ENCODE data around the gene SGSH.
"Not testable (repeated sequence)": the region's sequence is repeated elsewhere in the genome, so short reads cannot be mapped to it uniquely, and the experiment has no call there.

The SGSH gene

DNA sequence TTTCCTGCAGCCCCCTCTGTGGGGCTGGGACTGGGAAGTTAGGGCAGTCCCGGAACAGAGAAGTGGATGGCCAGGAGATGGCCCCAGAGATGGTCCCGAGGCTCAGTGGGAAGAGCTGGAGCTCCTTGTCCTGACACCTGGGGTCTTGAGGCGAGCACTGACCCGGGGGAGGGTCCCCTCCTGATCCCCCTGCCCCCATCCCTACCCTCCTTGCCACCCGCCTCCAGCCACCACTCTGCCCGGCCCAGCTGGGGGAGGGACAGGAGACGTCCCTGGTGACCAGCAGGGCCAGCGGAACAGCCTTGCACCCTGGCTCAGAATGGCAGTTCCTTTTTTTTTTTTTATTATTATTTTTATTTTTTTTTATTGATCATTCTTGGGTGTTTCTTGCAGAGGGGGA lies 26.6 kb upstream of the SGSH start:
- Mint-ChIP-seq H3K9me3 (no peaks in the 10 kb centered on the region), H3K4me3 (no peak overlapping the region), H3K4me1 (ENCODE audit: low read depth) (peaks cover 2% of the 10 kb centered on the region), H3K36me3 (ENCODE audit: low read depth) (peaks cover 100% of the 10 kb centered on the region), H3K27ac (no peak overlapping the region), H3K27me3 (peaks cover 5% of the 10 kb centered on the region)
- intact Hi-C loops (cut with micrococcal nuclease): no loop called here

DNA sequence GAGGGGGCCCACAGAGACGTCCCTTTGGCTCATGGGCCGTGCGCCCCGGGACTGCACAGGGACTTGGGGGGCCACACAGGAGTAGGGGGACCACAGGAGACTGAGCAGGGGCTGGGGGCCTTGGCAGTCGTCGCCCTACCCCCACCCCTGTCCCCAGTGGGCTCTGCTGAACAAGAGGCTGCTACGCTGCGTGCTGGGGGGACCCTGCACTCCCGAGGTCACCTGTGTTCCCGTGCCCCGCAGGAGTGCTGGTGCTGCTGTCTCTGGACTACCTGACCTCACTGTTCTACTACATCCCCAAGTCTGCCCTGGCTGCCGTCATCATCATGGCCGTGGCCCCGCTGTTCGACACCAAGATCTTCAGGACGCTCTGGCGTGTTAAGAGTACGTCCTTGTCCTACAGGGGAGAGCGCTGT lies 26.1 kb upstream of the SGSH start:
- no peaks in the 10 kb centered on the region for H3K4me1 Mint-ChIP-seq (ENCODE audit: low read depth)
- H3K27me3 Mint-ChIP-seq: peaks cover 5% of the 10 kb centered on the region
- H3K27ac Mint-ChIP-seq: no peak overlapping the region
- H3K4me3 Mint-ChIP-seq: no peak overlapping the region
- intact Hi-C loops (cut with micrococcal nuclease): no loop called here
- peaks cover 100% of the 10 kb centered on the region for H3K36me3 Mint-ChIP-seq (ENCODE audit: low read depth)
- no peaks in the 10 kb centered on the region for H3K9me3 Mint-ChIP-seq

- intact Hi-C loops (cut with micrococcal nuclease): no loop called here
Measured at GRCh38 chr17:80245566-80246265, 25.6 kb upstream of the SGSH start.

DNA sequence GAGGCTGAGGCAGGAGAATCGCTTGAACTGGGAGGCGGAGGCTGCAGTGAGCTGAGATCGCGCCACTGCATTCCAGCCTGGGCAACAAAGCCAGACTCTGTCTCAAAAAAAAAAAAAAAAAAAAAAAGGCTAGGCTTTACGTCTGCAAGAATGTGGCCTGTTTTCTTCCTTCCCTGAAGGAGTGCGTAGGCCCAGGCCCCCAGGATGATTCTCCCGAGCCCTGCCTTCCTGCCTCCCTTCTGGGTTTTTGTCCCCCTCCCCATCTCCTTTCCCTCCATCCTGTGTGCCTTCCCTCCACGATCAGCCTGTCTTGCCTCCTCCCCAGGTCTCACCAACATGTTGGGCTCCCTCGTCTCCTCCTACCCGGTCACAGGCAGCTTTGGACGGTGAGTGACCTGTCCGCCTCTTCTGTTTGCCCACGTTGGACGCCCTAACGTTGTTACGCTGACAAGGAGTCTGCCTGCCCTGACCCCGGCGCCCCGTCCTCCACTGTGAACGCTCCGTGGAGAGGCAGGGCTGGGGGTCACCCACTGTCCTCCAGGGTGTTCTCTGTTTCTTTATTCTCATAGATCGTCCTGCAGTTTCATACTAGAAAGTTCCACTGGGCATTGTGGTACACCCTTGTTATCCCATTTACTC lies 24.9 kb upstream of the SGSH start:
- Mint-ChIP-seq H3K36me3 (ENCODE audit: low read depth) (peaks cover 100% of the 10 kb centered on the region), H3K4me1 (ENCODE audit: low read depth) (no peaks in the 10 kb centered on the region), H3K27me3 (peaks cover 5% of the 10 kb centered on the region), H3K27ac (no peak overlapping the region), H3K9me3 (no peaks in the 10 kb centered on the region), H3K4me3 (no peak overlapping the region)
- intact Hi-C loops (cut with micrococcal nuclease): no loop called here

More at GRCh38 chr17:80245566-80246265, 25.6 kb upstream of the SGSH start:
- Mint-ChIP-seq H3K4me3 (no peak overlapping the region), H3K4me1 (ENCODE audit: low read depth) (no peaks in the 10 kb centered on the region), H3K27ac (no peak overlapping the region), H3K36me3 (ENCODE audit: low read depth) (peaks cover 100% of the 10 kb centered on the region), H3K9me3 (no peaks in the 10 kb centered on the region), H3K27me3 (peaks cover 5% of the 10 kb centered on the region)

DNA sequence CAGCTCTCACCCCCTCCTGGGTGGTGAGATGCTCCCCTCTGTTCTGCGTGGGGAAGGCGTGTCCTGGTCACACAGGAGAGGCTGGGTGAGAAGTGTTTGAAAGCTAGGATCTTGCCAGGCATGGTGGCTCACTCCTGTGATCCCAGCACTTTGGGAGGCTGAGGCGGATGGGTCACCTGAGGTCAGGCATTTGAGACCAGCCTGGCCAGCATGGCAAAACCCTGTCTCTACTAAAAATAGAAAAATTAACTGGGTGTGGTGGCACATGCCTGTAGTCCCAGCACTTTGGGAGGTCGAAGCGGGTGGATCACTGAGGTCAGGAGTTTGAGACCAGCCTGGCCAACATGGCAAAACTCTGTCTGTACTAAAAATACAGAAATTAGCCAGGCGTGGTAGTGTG lies 24.3 kb upstream of the SGSH start:
- not testable (repeated sequence) for H3K27ac Mint-ChIP-seq
- peaks cover 100% of the 10 kb centered on the region for H3K36me3 Mint-ChIP-seq (ENCODE audit: low read depth)

DNA sequence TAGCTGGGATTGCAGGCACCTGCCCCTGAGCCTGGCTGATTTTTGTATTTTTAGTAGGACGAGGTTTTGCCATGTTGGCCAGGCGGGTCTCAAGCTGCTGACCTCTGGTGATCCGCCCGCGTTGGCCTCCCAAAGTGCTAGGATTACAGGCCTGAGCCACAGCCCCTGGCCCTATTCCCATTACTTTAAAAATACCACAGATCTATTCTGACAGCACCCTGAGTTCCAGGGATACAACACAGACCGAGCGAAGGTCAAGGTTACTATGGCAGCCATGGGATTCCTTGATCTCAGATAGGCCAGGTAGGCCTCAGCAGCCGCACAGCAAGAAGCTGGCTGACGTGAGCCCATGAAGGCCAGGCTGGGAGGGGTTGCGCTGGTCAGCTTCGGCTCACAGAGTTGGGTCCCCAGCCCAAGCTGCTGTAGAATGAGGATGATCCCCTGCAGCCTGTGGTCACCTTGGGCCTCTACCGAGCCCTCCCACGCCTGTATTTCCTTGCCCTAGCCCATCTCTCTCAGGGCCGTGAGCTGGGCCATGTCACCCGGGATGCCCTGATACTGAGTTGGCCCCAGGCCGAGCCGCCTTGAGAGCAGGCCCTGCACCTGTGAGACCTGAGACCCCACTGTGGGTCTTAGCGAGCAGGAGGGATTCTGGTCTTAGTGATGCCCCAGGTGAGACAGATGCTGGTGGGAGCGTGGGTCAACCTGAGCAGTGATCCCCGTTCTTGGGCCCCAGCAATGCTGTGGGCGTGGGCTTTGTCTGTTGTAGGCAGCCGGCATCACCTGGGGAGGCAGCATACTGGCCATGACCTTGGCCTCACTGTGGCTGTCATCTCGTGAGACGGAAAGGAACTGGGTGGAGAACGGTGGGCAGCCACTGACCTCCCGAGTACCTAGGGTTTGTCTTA lies 23.6 kb upstream of the SGSH start:
- intact Hi-C loops (cut with micrococcal nuclease): no loop called here
- no peak overlapping the region for H3K27ac Mint-ChIP-seq
- no peaks in the 10 kb centered on the region for H3K4me1 Mint-ChIP-seq (ENCODE audit: low read depth)
- H3K9me3 Mint-ChIP-seq: no peaks in the 10 kb centered on the region
- H3K27me3 Mint-ChIP-seq: peaks cover 5% of the 10 kb centered on the region
- H3K4me3 Mint-ChIP-seq: no peak overlapping the region
- H3K36me3 Mint-ChIP-seq (ENCODE audit: low read depth): peaks cover 100% of the 10 kb centered on the region

More for the DNA sequence above, 24.3 kb upstream of the SGSH start:
- H3K9me3 Mint-ChIP-seq; intact Hi-C loops (cut with micrococcal nuclease); H3K4me3 Mint-ChIP-seq; H3K27me3 Mint-ChIP-seq; H3K4me1 Mint-ChIP-seq (ENCODE audit: low read depth): not testable (repeated sequence)

DNA sequence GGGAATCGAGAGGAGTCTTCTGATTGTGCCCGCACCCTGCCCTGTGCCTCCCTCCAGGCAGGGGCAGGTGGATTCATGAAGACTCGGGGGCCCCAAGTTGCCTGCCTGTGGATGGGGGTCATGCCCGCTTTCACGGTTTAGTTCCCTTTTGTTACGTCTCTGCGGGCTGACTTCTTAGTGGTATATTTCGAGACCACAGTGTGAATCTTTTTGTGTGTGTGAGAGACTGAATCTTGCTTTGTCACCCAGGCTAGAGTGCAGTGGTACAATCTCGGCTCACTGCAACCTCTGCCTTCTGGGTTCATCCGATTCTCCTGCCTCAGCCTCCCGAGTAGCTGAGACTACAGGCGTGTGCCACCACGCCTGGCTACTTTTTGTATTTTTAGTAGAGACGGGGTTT lies 22.4 kb upstream of the SGSH start:
- H3K4me1 Mint-ChIP-seq (ENCODE audit: low read depth): no peaks in the 10 kb centered on the region
- intact Hi-C loops (cut with micrococcal nuclease): no loop called here
- peaks cover 5% of the 10 kb centered on the region for H3K27me3 Mint-ChIP-seq
- peaks cover 100% of the 10 kb centered on the region for H3K36me3 Mint-ChIP-seq (ENCODE audit: low read depth)
- H3K9me3 Mint-ChIP-seq: no peaks in the 10 kb centered on the region
- no peak overlapping the region for H3K4me3 Mint-ChIP-seq
- H3K27ac Mint-ChIP-seq: no peak overlapping the region

DNA sequence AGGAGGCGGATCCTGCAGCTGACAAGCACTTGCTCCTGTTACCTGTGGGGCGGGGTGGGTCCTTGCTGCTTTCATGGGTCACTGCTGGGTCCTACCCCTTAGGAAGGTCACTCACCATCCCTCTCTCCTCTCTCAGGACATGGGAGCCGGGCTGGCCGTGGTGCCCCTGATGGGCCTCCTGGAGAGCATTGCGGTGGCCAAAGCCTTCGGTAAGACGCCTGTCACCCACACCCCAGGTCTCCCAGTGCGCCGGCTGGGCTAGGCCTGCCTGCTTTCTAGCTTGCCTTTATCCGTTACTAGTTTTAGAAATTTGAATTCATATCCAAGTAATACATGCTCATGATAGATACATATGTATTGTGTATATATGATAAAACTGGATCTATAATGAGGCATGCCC lies 17.3 kb upstream of the SGSH start:
- Mint-ChIP-seq H3K36me3 (ENCODE audit: low read depth) (peaks cover 100% of the 10 kb centered on the region), H3K4me3 (no peak overlapping the region), H3K27me3 (no peaks in the 10 kb centered on the region), H3K4me1 (ENCODE audit: low read depth) (no peaks in the 10 kb centered on the region), H3K27ac (no peak overlapping the region), H3K9me3 (peaks cover 7% of the 10 kb centered on the region)
- intact Hi-C loops (cut with micrococcal nuclease): no loop called here

GRCh38 chr17:80236911-80237310 lies 16.8 kb upstream of the SGSH start:
- no peak overlapping the region for H3K4me3 Mint-ChIP-seq
- H3K36me3 Mint-ChIP-seq (ENCODE audit: low read depth): peaks cover 100% of the 10 kb centered on the region
- peaks cover 12% of the 10 kb centered on the region for H3K9me3 Mint-ChIP-seq
- no peaks in the 10 kb centered on the region for H3K27me3 Mint-ChIP-seq
- H3K4me1 Mint-ChIP-seq (ENCODE audit: low read depth): no peaks in the 10 kb centered on the region
- no peak overlapping the region for H3K27ac Mint-ChIP-seq
- intact Hi-C loops (cut with micrococcal nuclease): no loop called here

GRCh38 chr17:80233202-80233601 lies 13.1 kb upstream of the SGSH start:
- Mint-ChIP-seq H3K4me1 (ENCODE audit: low read depth) (no peaks in the 10 kb centered on the region), H3K27ac (no peak overlapping the region), H3K9me3 (peaks cover 18% of the 10 kb centered on the region), H3K4me3 (no peak overlapping the region), H3K36me3 (ENCODE audit: low read depth) (peaks cover 100% of the 10 kb centered on the region), H3K27me3 (peaks cover 6% of the 10 kb centered on the region)
- intact Hi-C loops (cut with micrococcal nuclease): no loop called here

- Mint-ChIP-seq H3K27me3 (peaks cover 6% of the 10 kb centered on the region), H3K36me3 (ENCODE audit: low read depth) (peaks cover 100% of the 10 kb centered on the region), H3K4me1 (ENCODE audit: low read depth) (no peaks in the 10 kb centered on the region), H3K27ac (no peak overlapping the region), H3K4me3 (no peak overlapping the region), H3K9me3 (peaks cover 18% of the 10 kb centered on the region)
- intact Hi-C loops (cut with micrococcal nuclease): no loop called here
Measured at GRCh38 chr17:80232438-80232837, 12.3 kb upstream of the SGSH start.

DNA sequence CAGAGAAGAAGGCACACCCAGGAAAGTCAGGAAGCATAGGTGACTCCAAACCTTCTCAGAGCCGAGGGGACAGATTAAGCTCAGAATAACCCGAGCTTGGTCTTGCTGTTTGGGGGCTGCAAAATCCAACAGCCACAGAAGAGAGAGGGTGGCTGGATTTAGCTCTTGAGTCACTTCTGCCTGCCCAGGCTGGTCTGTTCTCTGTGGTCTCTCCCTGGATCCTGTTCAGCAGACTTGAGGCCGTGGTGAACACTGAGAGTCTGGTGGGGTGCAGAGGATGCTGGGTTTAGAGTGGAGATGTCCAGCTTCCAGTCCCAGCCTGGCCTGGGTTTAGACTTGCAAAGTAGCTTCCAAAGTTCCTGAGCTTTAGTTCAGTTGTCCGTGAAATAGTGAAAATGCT lies 8.9 kb upstream of the SGSH start:
- intact Hi-C loops (cut with micrococcal nuclease): no loop called here
- H3K27me3 Mint-ChIP-seq: peaks cover 18% of the 10 kb centered on the region
- peaks cover 18% of the 10 kb centered on the region for H3K9me3 Mint-ChIP-seq
- H3K4me1 Mint-ChIP-seq (ENCODE audit: low read depth): peaks cover 4% of the 10 kb centered on the region
- H3K4me3 Mint-ChIP-seq: no peak overlapping the region
- H3K36me3 Mint-ChIP-seq (ENCODE audit: low read depth): peaks cover 100% of the 10 kb centered on the region
- H3K27ac Mint-ChIP-seq: no peak overlapping the region

- no peak overlapping the region for H3K27ac Mint-ChIP-seq
- intact Hi-C loops (cut with micrococcal nuclease): no loop called here
- peaks cover 18% of the 10 kb centered on the region for H3K9me3 Mint-ChIP-seq
- H3K36me3 Mint-ChIP-seq (ENCODE audit: low read depth): peaks cover 100% of the 10 kb centered on the region
- H3K4me1 Mint-ChIP-seq (ENCODE audit: low read depth): peaks cover 7% of the 10 kb centered on the region
- H3K27me3 Mint-ChIP-seq: peaks cover 19% of the 10 kb centered on the region
- no peak overlapping the region for H3K4me3 Mint-ChIP-seq
Measured at GRCh38 chr17:80228477-80228876, 8.3 kb upstream of the SGSH start.

DNA sequence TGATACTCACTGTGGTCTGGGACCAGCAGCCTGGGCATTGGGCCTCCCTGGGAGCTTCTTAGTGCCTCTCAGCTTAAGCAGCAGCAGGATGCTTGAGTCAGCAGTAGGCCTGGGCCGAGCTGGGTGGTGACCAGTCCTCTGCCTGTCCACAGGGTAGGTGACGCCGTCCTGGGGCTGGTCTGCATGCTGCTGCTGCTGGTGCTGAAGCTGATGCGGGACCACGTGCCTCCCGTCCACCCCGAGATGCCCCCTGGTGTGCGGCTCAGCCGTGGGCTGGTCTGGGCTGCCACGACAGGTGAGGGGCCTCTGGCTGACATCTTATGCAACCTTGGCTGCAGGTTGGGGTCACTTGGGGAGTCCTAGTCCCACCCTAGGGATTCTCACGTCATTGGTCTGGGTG lies 7.5 kb upstream of the SGSH start:
- H3K27me3 Mint-ChIP-seq: peaks cover 26% of the 10 kb centered on the region

More for the DNA sequence above, 7.5 kb upstream of the SGSH start:
- intact Hi-C loops (cut with micrococcal nuclease): no loop called here
- no peak overlapping the region for H3K4me3 Mint-ChIP-seq
- H3K27ac Mint-ChIP-seq: no peak overlapping the region
- peaks cover 14% of the 10 kb centered on the region for H3K9me3 Mint-ChIP-seq
- peaks cover 15% of the 10 kb centered on the region for H3K4me1 Mint-ChIP-seq (ENCODE audit: low read depth)
- peaks cover 100% of the 10 kb centered on the region for H3K36me3 Mint-ChIP-seq (ENCODE audit: low read depth)
